ENCODE measurements around the gene HLCS. TPM values are rescaled to one million over a fixed set of nuclear protein-coding genes. Genes with fewer than 3 reads are reported as not detected.

The HLCS gene
- total RNA-seq, 2 donors from 2014 or later, result 17.5 to 29.3 TPM

DNA sequence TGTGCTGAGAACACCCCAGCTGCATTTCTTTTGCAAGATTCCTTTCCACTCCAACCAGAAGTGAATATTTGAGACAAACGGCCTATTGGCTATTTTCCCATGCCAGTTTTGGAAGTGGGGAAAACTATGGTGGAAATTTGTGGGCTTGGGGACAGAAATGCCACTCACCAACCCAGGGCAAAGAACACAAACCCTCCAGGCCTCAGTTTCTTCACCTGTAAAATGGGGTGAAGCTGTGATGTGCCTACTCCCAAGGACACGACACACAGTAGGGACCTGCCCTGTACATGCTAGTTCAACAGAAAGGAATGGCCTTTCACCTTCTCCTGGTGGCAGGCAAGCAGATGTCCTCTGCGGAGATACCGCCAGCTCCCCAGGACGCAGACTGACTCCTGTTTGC lies 221.0 kb downstream of the HLCS start:
- DNase-seq (ENCODE audit: low spot score) (no peak), ATAC-seq (ENCODE audit: insufficient number of reproducible peaks, low FRiP score, low read depth) (no peak)
- Histone ChIP-seq H3K36me3 (no peaks in the 10 kb centered on the region), H3K27ac (no peak overlapping the region), H3K4me1 (ENCODE audit: control insufficient read depth in 1 of 2, low read depth in 2 of 2) (peaks cover 0 to 13% of the 10 kb centered on the region in 2 donors), H3K4me3 (no peak overlapping the region), H3K27me3 (replicated peaks; ENCODE audit: insufficient read depth) (peaks cover 3% of the 10 kb centered on the region), H3K9me3 (no peaks in the 10 kb centered on the region)
- TF ChIP-seq, protein P1, sequence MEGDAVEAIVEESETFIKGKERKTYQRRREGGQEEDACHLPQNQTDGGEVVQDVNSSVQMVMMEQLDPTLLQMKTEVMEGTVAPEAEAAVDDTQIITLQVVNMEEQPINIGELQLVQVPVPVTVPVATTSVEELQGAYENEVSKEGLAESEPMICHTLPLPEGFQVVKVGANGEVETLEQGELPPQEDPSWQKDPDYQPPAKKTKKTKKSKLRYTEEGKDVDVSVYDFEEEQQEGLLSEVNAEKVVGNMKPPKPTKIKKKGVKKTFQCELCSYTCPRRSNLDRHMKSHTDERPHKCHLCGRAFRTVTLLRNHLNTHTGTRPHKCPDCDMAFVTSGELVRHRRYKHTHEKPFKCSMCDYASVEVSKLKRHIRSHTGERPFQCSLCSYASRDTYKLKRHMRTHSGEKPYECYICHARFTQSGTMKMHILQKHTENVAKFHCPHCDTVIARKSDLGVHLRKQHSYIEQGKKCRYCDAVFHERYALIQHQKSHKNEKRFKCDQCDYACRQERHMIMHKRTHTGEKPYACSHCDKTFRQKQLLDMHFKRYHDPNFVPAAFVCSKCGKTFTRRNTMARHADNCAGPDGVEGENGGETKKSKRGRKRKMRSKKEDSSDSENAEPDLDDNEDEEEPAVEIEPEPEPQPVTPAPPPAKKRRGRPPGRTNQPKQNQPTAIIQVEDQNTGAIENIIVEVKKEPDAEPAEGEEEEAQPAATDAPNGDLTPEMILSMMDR (IDR thresholded peaks at IDR 0.05), result no peak

DNA sequence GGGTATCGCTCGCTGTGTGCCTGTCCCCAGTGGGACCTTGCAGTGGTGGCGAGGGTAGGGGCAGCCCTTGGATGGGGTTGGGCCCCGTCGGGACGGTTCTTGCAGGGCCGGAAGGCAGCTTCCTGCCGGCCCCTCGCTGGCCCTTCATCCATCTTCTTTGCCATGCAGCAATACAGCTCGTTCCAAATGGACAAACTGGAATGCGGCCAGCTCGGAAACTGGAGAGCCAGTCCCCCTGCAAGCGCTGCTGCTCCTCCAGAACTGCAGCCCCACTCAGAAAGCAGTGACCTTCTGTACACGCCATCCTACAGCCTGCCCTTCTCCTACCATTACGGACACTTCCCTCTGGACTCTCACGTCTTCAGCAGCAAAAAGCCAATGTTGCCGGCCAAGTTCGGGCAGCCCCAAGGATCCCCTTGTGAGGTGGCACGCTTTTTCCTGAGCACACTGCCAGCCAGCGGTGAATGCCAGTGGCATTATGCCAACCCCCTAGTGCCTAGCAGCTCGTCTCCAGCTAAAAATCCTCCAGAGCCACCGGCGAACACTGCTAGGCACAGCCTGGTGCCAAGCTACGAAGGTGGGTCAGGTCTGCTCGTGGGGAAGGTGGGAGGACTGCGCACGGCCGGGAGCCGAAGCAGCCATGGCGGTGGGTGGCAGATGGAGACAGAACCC lies 221.8 kb downstream of the HLCS start:
- no peak for DNase-seq (ENCODE audit: low spot score)
- H3K36me3 ChIP-seq, result no peaks in the 10 kb centered on the region
- no peak overlapping the region for H3K27ac ChIP-seq
- H3K27me3 ChIP-seq (replicated peaks; ENCODE audit: insufficient read depth), result peaks cover 3% of the 10 kb centered on the region
- TF ChIP-seq, protein P1 (IDR thresholded peaks at IDR 0.05), result no peak
- no peak for ATAC-seq (ENCODE audit: insufficient number of reproducible peaks, low FRiP score, low read depth)
- no peaks in the 10 kb centered on the region for H3K9me3 ChIP-seq
- H3K4me1 ChIP-seq (ENCODE audit: control insufficient read depth in 1 of 2, low read depth in 2 of 2), result peaks cover 0 to 13% of the 10 kb centered on the region in 2 donors
- H3K4me3 ChIP-seq, result no peak overlapping the region

DNA sequence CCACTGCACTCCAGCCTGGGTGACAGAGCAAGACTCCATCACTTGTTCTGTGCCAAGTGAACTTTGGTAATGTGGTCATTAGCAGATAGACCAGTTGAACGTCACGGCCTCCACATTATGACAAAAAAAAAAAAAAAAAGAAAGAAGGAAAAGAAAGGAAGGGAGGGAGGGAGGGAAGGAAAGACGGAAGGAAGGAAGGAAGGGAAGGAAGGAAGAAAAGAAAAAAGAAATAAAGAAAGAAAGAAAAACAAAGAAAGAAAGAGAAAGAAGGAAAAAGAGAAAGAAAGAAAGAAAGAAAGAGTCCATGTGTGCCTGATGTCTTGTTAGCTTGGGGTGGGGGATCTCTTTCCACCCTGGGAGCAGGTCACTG lies 222.3 kb downstream of the HLCS start:
- ATAC-seq (ENCODE audit: insufficient number of reproducible peaks, low FRiP score, low read depth), result no peak
- no peak overlapping the region for H3K27ac ChIP-seq
- TF ChIP-seq, protein P1 (IDR thresholded peaks at IDR 0.05), result no peak
- H3K4me1 ChIP-seq (ENCODE audit: control insufficient read depth in 1 of 2, low read depth in 2 of 2), result peaks cover 0 to 13% of the 10 kb centered on the region in 2 donors
- H3K36me3 ChIP-seq, result no peaks in the 10 kb centered on the region
- peaks cover 3% of the 10 kb centered on the region for H3K27me3 ChIP-seq (replicated peaks; ENCODE audit: insufficient read depth)
- DNase-seq (ENCODE audit: low spot score), result no peak
- no peak overlapping the region for H3K4me3 ChIP-seq
- no peaks in the 10 kb centered on the region for H3K9me3 ChIP-seq

DNA sequence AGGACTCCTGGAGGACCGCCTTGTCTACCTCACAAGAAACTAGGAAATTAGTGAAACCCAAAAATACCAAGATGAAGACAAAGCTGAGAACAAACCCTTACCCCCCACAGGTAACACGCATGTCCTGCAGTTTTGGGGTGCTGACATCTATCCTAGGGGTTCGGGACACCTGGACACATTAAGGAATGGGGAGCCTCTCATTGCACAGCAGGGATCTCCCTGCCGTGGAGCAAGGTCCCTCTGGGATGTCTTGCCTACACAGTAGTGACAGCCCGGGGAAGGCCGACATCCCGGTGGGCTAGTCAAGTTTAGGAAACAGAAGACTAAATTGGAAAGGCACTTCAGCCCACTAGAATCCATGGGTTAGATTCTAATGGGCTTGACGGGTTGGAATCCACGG lies 223.0 kb downstream of the HLCS start:
- DNase-seq (ENCODE audit: low spot score) (no peak), ATAC-seq (ENCODE audit: insufficient number of reproducible peaks, low FRiP score, low read depth) (no peak)
- Histone ChIP-seq H3K4me3 (no peak overlapping the region), H3K27me3 (replicated peaks; ENCODE audit: insufficient read depth) (peaks cover 3% of the 10 kb centered on the region), H3K27ac (no peak overlapping the region), H3K9me3 (no peaks in the 10 kb centered on the region), H3K4me1 (ENCODE audit: control insufficient read depth in 1 of 2, low read depth in 2 of 2) (peaks cover 0 to 13% of the 10 kb centered on the region in 2 donors), H3K36me3 (no peaks in the 10 kb centered on the region)
- TF ChIP-seq, protein P1 (IDR thresholded peaks at IDR 0.05), result no peak

DNA sequence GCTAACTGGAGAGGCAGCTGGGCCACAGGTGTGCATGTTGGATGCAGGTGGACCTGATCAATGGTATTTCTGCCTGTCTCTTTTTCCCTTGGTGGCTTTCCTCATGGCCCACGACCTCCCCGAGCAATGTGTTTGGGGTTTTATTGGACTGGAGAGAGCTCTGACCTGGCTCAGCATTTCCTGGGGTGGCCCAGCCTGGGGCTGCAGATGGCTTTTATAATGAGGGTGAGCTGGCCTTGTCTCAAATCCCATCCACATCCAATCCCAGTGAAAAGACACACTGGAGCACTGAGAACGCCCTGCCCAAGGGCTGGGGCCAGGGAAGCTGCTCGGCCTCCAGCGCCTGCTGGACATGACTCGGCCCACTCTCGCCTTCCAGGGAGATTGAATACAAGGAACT lies 223.5 kb downstream of the HLCS start:
- H3K4me3 ChIP-seq, result no peak overlapping the region
- TF ChIP-seq, protein P1 (IDR thresholded peaks at IDR 0.05), result no peak
- H3K27me3 ChIP-seq (replicated peaks; ENCODE audit: insufficient read depth), result peaks cover under 1% of the 10 kb centered on the region
- no peaks in the 10 kb centered on the region for H3K9me3 ChIP-seq
- no peak for ATAC-seq (ENCODE audit: insufficient number of reproducible peaks, low FRiP score, low read depth)
- H3K36me3 ChIP-seq, result no peaks in the 10 kb centered on the region
- DNase-seq (ENCODE audit: low spot score), result no peak
- peaks cover 0 to 13% of the 10 kb centered on the region in 2 donors for H3K4me1 ChIP-seq (ENCODE audit: control insufficient read depth in 1 of 2, low read depth in 2 of 2)
- no peak overlapping the region for H3K27ac ChIP-seq

Measured in thoracic aorta (tissue), 2 donors.